GM23338 (cell line): Measurements from ENCODE around the gene PCA3. TPM values are rescaled to one million over a fixed set of nuclear protein-coding genes. Genes with fewer than 3 reads are reported as not detected.
A peak's percentile ranks its signal among the peaks of the same experiment; 100 is the strongest.

ENCODE experiments used
- ATAC-seq: fragments of 200-7000 bp; cut with Tn5 transposase; 3 replicates; pipeline ENCODE4 v1.9.1; 2020
- DNase-seq: peaks from one replicate; pipeline ENCODE4 v3.0.0-alpha.2; 2015; ENCODE audit warnings: low spot score
- H2AFZ ChIP-seq: fragments of 200-600 bp; sonication (generic); 2 replicates; pipeline ENCODE4 v1.8.0; 2016; ENCODE audit warnings: antibody characterized with exemption, mild to moderate bottlenecking, moderate library complexity
- H3F3A ChIP-seq: fragments of 200-600 bp; sonication (generic); replicated peaks from 2 replicates; pipeline ENCODE4 v1.8.0; 2017; ENCODE audit warnings: antibody characterized with exemption, mixed run types, low read depth
- H3K27ac ChIP-seq: fragments of 200-600 bp; sonication (generic); 2 replicates; pipeline ENCODE4 v1.6.1; 2016; ENCODE audit warnings: low read depth
- H3K27me3 ChIP-seq: fragments of 200-600 bp; sonication (generic); 2 replicates; pipeline ENCODE4 v1.8.0; 2016; ENCODE audit warnings: mild to moderate bottlenecking, mixed run types, moderate library complexity; ENCODE audit not compliant: insufficient read depth
- H3K36me3 ChIP-seq: fragments of 200-600 bp; sonication (generic); 2 replicates; pipeline ENCODE4 v1.8.0; 2016; ENCODE audit warnings: mild to moderate bottlenecking; ENCODE audit not compliant: insufficient read depth
- H3K4me1 ChIP-seq: fragments of 200-600 bp; sonication (generic); 2 replicates; pipeline ENCODE4 v1.8.0; 2016; ENCODE audit warnings: mild to moderate bottlenecking, moderate library complexity; ENCODE audit not compliant: insufficient read depth
- H3K4me2 ChIP-seq: fragments of 200-600 bp; sonication (generic); 2 replicates; pipeline ENCODE4 v1.7.1; 2017; ENCODE audit warnings: mixed run types
- H3K4me3 ChIP-seq: fragments of 200-600 bp; sonication (generic); 2 replicates; pipeline ENCODE4 v1.6.1; 2016; ENCODE audit warnings: mixed run types
- H3K79me2 ChIP-seq: fragments of 200-600 bp; sonication (generic); replicated peaks from 2 replicates; pipeline ENCODE4 v1.8.0; 2017; ENCODE audit warnings: mild to moderate bottlenecking; ENCODE audit not compliant: insufficient read depth
- H3K9me2 ChIP-seq: fragments of 200-600 bp; sonication (generic); 2 replicates; pipeline ENCODE4 v1.8.0; 2017; ENCODE audit not compliant: insufficient read depth
- H4K20me1 ChIP-seq: fragments of 200-600 bp; sonication (generic); replicated peaks from 2 replicates; pipeline ENCODE4 v1.8.0; 2017; ENCODE audit warnings: mild to moderate bottlenecking; ENCODE audit not compliant: insufficient read depth
- H3K27ac Mint-ChIP-seq: 2 replicates; pipeline ENCODE4 v1.8.0; 2020; ENCODE audit warnings: inconsistent platforms, mild to moderate bottlenecking, moderate library complexity, mixed read lengths
- H3K27me3 Mint-ChIP-seq: 3 replicates; pipeline ENCODE4 v1.8.0; 2022; ENCODE audit warnings: low read depth, mild to moderate bottlenecking, moderate library complexity, mixed read lengths, inconsistent platforms; ENCODE audit not compliant: insufficient read depth, poor library complexity
- H3K36me3 Mint-ChIP-seq: 3 replicates; pipeline ENCODE4 v1.8.0; 2021; ENCODE audit warnings: low read depth, mild to moderate bottlenecking, inconsistent platforms, moderate library complexity, mixed read lengths
- H3K4me1 Mint-ChIP-seq: 3 replicates; pipeline ENCODE4 v1.8.0; 2020; ENCODE audit warnings: mild to moderate bottlenecking, inconsistent platforms, mixed read lengths
- H3K4me3 Mint-ChIP-seq: 3 replicates; pipeline ENCODE4 v1.8.0; 2021; ENCODE audit warnings: moderate library complexity, mild to moderate bottlenecking, inconsistent platforms, mixed read lengths
- H3K9me3 Mint-ChIP-seq: 3 replicates; pipeline ENCODE4 v1.8.0; 2020; ENCODE audit warnings: moderate library complexity, mild to moderate bottlenecking, inconsistent platforms, mixed read lengths
- CREB1 ChIP-seq: fragments of 250-450 bp; sonication (Bioruptor Pico); IDR thresholded peaks from 2 replicates; pipeline ENCODE4 v1.5.0; 2020; ENCODE audit warnings: low read depth, mild to moderate bottlenecking, moderate library complexity
- CTCF ChIP-seq, 2 experiments: fragments of 200-600 bp in 1 of 2; sonication (generic) in 1 of 2; conservative IDR thresholded peaks; 2 replicates each; pipeline versions ENCODE4 v1.5.1 to v1.6.1; 2016 to 2017; ENCODE audit warnings: antibody characterized with exemption in 2 of 2, low read depth in 2 of 2, mild to moderate bottlenecking in 2 of 2, moderate library complexity in 1 of 2
- ETS1 ChIP-seq: IDR thresholded peaks from 2 replicates; pipeline ENCODE4 v1.6.1; 2016; ENCODE audit warnings: antibody characterized with exemption
- EZH2 ChIP-seq: fragments of 200-600 bp; sonication (generic); IDR thresholded peaks from one replicate; pipeline ENCODE4 v1.8.0; 2017; ENCODE audit warnings: antibody characterized with exemption, mild to moderate bottlenecking, low read depth; ENCODE audit not compliant: unreplicated experiment
- JUNB ChIP-seq: IDR thresholded peaks from one replicate; pipeline ENCODE4 v1.6.1; 2016; ENCODE audit warnings: antibody characterized with exemption; ENCODE audit not compliant: unreplicated experiment
- NANOG ChIP-seq: IDR thresholded peaks from 2 replicates; pipeline ENCODE4 v1.6.1; 2016; ENCODE audit warnings: antibody characterized with exemption, borderline replicate concordance
- POLR2AphosphoS5 ChIP-seq: IDR thresholded peaks from 2 replicates; pipeline ENCODE4 v1.6.1; 2016; ENCODE audit warnings: antibody characterized with exemption, low read depth
- REST ChIP-seq: IDR thresholded peaks from one replicate; pipeline ENCODE4 v1.6.1; 2018; ENCODE audit warnings: antibody characterized with exemption; ENCODE audit not compliant: unreplicated experiment
- STAT1 ChIP-seq: IDR thresholded peaks from one replicate; pipeline ENCODE4 v1.6.1; 2016; ENCODE audit warnings: antibody characterized with exemption; ENCODE audit not compliant: unreplicated experiment
- ZNF114 ChIP-seq: fragments of 250-450 bp; sonication (Bioruptor Pico); IDR thresholded peaks from 2 replicates; pipeline ENCODE4 v1.5.0; 2020; ENCODE audit warnings: mild to moderate bottlenecking, moderate library complexity
- ZNF331 ChIP-seq: fragments of 250-450 bp; sonication (Bioruptor Pico); IDR thresholded peaks from 2 replicates; pipeline ENCODE4 v1.5.0; 2020; ENCODE audit warnings: low read depth, mild to moderate bottlenecking, moderate library complexity
- polyA plus RNA-seq: library from polyadenylated mRNA; unstranded; fragments of >200 nt; fragmentation: Nextera tagmentation; extraction: Ambion mirVana; gene quantifications from 2 replicates; pipeline ENCODE4 v1.2.1, GENCODE V29; 2016
- total RNA-seq: library from RNA; depleted of rRNA; stranded (reverse); fragments of >200 nt; shearing (Covaris generic); gene quantifications from 2 replicates; pipeline ENCODE4 v1.2.3, GENCODE V29; 2014

The PCA3 gene
- total and polyA plus RNA-seq, 2 experiments from 2014 or later = 0.28 to 0.76 TPM

GRCh38 chr9:76810377-76810957, 46.2 kb downstream of the PCA3 start (continued):
- TF ChIP-seq CTCF (conservative IDR thresholded peaks at IDR 0.05; ENCODE audit: low read depth in 2 of 2) (peak; percentile 95 to 97), ETS1 (no peak), ZNF331 (no peak)

- no peak for DNase-seq
- Histone ChIP-seq H3K36me3 (no peaks in the 10 kb centered on the region), H3K27me3 (no peaks in the 10 kb centered on the region), H4K20me1 (no peaks in the 10 kb centered on the region), H3F3A (no peaks in the 10 kb centered on the region), H3K4me1 (no peaks in the 10 kb centered on the region), H3K79me2 (no peaks in the 10 kb centered on the region), H2AFZ (no peak overlapping the region), H3K4me2 (no peak overlapping the region), H3K27ac (no peak overlapping the region), H3K9me2 (no peaks in the 10 kb centered on the region), H3K4me3 (no peak overlapping the region)
- no peak for ATAC-seq
- Mint-ChIP-seq H3K4me3 (no peak overlapping the region), H3K27ac (no peak overlapping the region), H3K4me1 (no peaks in the 10 kb centered on the region), H3K36me3 (no peaks in the 10 kb centered on the region), H3K9me3 (no peaks in the 10 kb centered on the region), H3K27me3 (peaks cover 3% of the 10 kb centered on the region)
- TF ChIP-seq ETS1 (no peak), NANOG (no peak), EZH2 (no peak), REST (no peak), CREB1 (CRISPR knock-in tag) (no peak), JUNB (no peak), CTCF (conservative IDR thresholded peaks at IDR 0.05; ENCODE audit: low read depth in 2 of 2) (no peak), POLR2AphosphoS5 (no peak), ZNF114 (CRISPR knock-in tag) (no peak), STAT1 (no peak)
These were observed 48.4 kb downstream of the PCA3 start for GRCh38 chr9:76812591-76812990.
